GM13976 (cell line): ENCODE results near the gene TTC31.
A peak's percentile ranks its signal among the peaks of the same experiment; 100 is the strongest.

Experiments used
- DNase-seq: peaks from one replicate; pipeline ENCODE4 v3.0.0; 2012; ENCODE audit warnings: low spot score
- CTCF ChIP-seq: IDR thresholded peaks from 2 replicates; pipeline ENCODE4 v1.5.1; 2012; ENCODE audit warnings: borderline replicate concordance, mild to moderate bottlenecking; ENCODE audit not compliant: insufficient read depth; ENCODE audit errors: extremely low read depth, missing control alignments, control extremely low read depth
- in situ Hi-C: fragments of 300-500 bp; cut with MboI; formaldehyde crosslinking; loops from one replicate; pipeline ENCODE4 v1.12.0; 2022; ENCODE audit warnings: low sequenced_read_pairs, mixed read lengths, inconsistent platforms; ENCODE audit not compliant: unreplicated experiment

Gene TTC31

GRCh38 chr2:74530239-74531187 lies 47.6 kb downstream of the TTC31 start:
- in situ Hi-C loops: loop anchor here (10.0 kb wide), 1 partner anchor 54 kb away; no protein-coding TSS in a partner anchor
- DNase-seq: peak; percentile 85
- no peak for TF ChIP-seq CTCF

GRCh38 chr2:74531666-74532065 lies 48.8 kb downstream of the TTC31 start:
- no peak for TF ChIP-seq CTCF
- no peak for DNase-seq
- in situ Hi-C loops: loop anchor here (10.0 kb wide), 1 partner anchor 53 kb away; no protein-coding TSS in a partner anchor

GRCh38 chr2:74532222-74532621 lies 49.3 kb downstream of the TTC31 start:
- DNase-seq: no peak
- no peak for TF ChIP-seq CTCF
- in situ Hi-C loops: loop anchor here (10.0 kb wide), 1 partner anchor 53 kb away; no protein-coding TSS in a partner anchor

GRCh38 chr2:74533464-74533863 lies 50.6 kb downstream of the TTC31 start:
- TF ChIP-seq CTCF: no peak
- in situ Hi-C loops: loop anchor here (10.0 kb wide), 1 partner anchor 51 kb away; no protein-coding TSS in a partner anchor
- no peak for DNase-seq

GRCh38 chr2:74534411-74534810 lies 51.5 kb downstream of the TTC31 start:
- in situ Hi-C loops: loop anchor here (10.0 kb wide), 1 partner anchor 50 kb away; no protein-coding TSS in a partner anchor
- no peak for TF ChIP-seq CTCF
- no peak for DNase-seq

- in situ Hi-C loops: loop anchor here (10.0 kb wide), 1 partner anchor 49 kb away; no protein-coding TSS in a partner anchor
- DNase-seq: no peak
- TF ChIP-seq CTCF: no peak
Measured at GRCh38 chr2:74535440-74535965, 52.6 kb downstream of the TTC31 start.
